OCI-LY7 (cell line): ENCODE results near the gene IMP4.

Experiments
- CTCF ChIP-seq: fragments of 200-600 bp; sonication (generic); conservative IDR thresholded peaks from 2 replicates; pipeline ENCODE4 v1.5.1; 2014; ENCODE audit warnings: mild to moderate bottlenecking, antibody characterized with exemption, low read length, moderate library complexity, mixed read lengths
- EZH2phosphoT487 ChIP-seq: fragments of 200-600 bp; sonication (generic); IDR thresholded peaks from 2 replicates; pipeline ENCODE4 v1.6.1; 2018; ENCODE audit warnings: low read depth, borderline replicate concordance, mild to moderate bottlenecking, mixed run types, antibody characterized with exemption, low read length, moderate library complexity, mixed read lengths

- TF ChIP-seq CTCF (no peak), EZH2phosphoT487 (no peak)
Measured at GRCh38 chr2:130370490-130370889, 27.8 kb downstream of the IMP4 start.
